ENCODE results near the gene RNF213.

DNA sequence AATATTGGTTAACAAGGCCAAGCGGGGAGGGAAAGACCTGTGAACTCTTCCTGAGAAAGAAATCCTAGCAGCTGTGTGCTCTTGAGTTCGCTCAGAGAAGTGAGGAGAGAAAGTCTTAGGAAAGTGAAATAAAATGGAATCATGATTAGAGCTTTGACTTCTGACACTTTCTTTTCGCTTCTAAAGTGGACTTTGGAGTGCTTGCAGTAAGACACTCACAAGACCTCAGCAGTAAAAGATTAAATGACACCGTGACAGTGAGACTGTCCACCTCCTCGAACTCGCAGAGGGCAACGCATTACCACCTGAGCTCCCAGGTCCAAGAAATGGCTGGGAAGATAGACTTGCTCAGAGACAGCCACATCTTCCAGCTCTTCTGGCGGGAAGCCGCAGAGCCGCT lies 71.2 kb downstream of the RNF213 start:
- TF ChIP-seq, protein P1, sequence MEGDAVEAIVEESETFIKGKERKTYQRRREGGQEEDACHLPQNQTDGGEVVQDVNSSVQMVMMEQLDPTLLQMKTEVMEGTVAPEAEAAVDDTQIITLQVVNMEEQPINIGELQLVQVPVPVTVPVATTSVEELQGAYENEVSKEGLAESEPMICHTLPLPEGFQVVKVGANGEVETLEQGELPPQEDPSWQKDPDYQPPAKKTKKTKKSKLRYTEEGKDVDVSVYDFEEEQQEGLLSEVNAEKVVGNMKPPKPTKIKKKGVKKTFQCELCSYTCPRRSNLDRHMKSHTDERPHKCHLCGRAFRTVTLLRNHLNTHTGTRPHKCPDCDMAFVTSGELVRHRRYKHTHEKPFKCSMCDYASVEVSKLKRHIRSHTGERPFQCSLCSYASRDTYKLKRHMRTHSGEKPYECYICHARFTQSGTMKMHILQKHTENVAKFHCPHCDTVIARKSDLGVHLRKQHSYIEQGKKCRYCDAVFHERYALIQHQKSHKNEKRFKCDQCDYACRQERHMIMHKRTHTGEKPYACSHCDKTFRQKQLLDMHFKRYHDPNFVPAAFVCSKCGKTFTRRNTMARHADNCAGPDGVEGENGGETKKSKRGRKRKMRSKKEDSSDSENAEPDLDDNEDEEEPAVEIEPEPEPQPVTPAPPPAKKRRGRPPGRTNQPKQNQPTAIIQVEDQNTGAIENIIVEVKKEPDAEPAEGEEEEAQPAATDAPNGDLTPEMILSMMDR (IDR thresholded peaks at IDR 0.05; ENCODE audit: low read length) = no peak
- TF ChIP-seq EZH2 (IDR thresholded peaks at IDR 0.05; ENCODE audit: borderline replicate concordance, low read length) = no peak
